Kidney epithelial cell (primary cell): Measurements from ENCODE around the gene NAA40. TPM values are rescaled to one million over a fixed set of nuclear protein-coding genes. Genes with fewer than 3 reads are reported as not detected.
A peak's percentile ranks its signal among the peaks of the same experiment; 100 is the strongest.

Experiments used
- DNase-seq: peaks from one replicate; pipeline ENCODE4 v3.0.0-alpha.2; 2010; ENCODE audit warnings: low read depth
- H3K27me3 ChIP-seq: 2 replicates; pipeline ENCODE4 v1.6.0; 2011; ENCODE audit warnings: low read length; ENCODE audit not compliant: control insufficient read depth, insufficient read depth
- H3K36me3 ChIP-seq: 2 replicates; pipeline ENCODE4 v1.5.1; 2011; ENCODE audit warnings: low read length; ENCODE audit not compliant: control insufficient read depth, insufficient read depth
- H3K4me3 ChIP-seq: 2 replicates; pipeline ENCODE4 v1.5.1; 2011; ENCODE audit warnings: low read depth, mild to moderate bottlenecking, control low read depth, low read length
- CTCF ChIP-seq: IDR thresholded peaks from 2 replicates; pipeline ENCODE4 v1.5.1; 2011; ENCODE audit warnings: mild to moderate bottlenecking, moderate library complexity, low read length, control low read depth, inconsistent platforms; ENCODE audit not compliant: insufficient read depth, poor library complexity, severe bottlenecking
- total RNA-seq: library from RNA; depleted of rRNA; stranded (reverse); fragments of >200 nt; gene quantifications from 2 replicates; pipeline ENCODE4 v1.2.3, GENCODE V29; 2015

The NAA40 gene
- total RNA-seq, 1 donor from 2014 or later = 15.6 TPM

- DNase-seq = no peak
- H3K27me3 ChIP-seq = no peaks in the 10 kb centered on the region
- no peak for TF ChIP-seq CTCF
- no peaks in the 10 kb centered on the region for H3K36me3 ChIP-seq
- H3K4me3 ChIP-seq = peak overlapping the region; percentile 39
These were observed 906 bp upstream of the NAA40 start for GRCh38 chr11:63937713-63938478.

GRCh38 chr11:63939397-63939891 is 642 bp downstream of the NAA40 start:
- Histone ChIP-seq H3K4me3 (peak overlapping the region; percentile 89), H3K27me3 (no peaks in the 10 kb centered on the region), H3K36me3 (no peaks in the 10 kb centered on the region)
- DNase-seq = no peak
- TF ChIP-seq CTCF = no peak

- no peaks in the 10 kb centered on the region for H3K36me3 ChIP-seq
- H3K27me3 ChIP-seq = no peaks in the 10 kb centered on the region
- no peak for TF ChIP-seq CTCF
- no peak overlapping the region for H3K4me3 ChIP-seq
- DNase-seq = no peak
These were observed 2.0 kb downstream of the NAA40 start for GRCh38 chr11:63940786-63941185.

- H3K36me3 ChIP-seq = peaks cover 2% of the 10 kb centered on the region
- DNase-seq = no peak
- no peak for TF ChIP-seq CTCF
- no peak overlapping the region for H3K4me3 ChIP-seq
- no peaks in the 10 kb centered on the region for H3K27me3 ChIP-seq
These were observed 3.1 kb downstream of the NAA40 start for GRCh38 chr11:63941901-63942300.

- no peak for TF ChIP-seq CTCF
- Histone ChIP-seq H3K27me3 (no peaks in the 10 kb centered on the region), H3K36me3 (peaks cover 2% of the 10 kb centered on the region), H3K4me3 (no peak overlapping the region)
- no peak for DNase-seq
These were observed 4.0 kb downstream of the NAA40 start for GRCh38 chr11:63942803-63943202.

- Histone ChIP-seq H3K36me3 (peaks cover 2% of the 10 kb centered on the region), H3K27me3 (no peaks in the 10 kb centered on the region), H3K4me3 (no peak overlapping the region)
- TF ChIP-seq CTCF = no peak
- no peak for DNase-seq
These were observed 6.2 kb downstream of the NAA40 start for GRCh38 chr11:63944987-63945386.
